Panc1 (cell line): ENCODE data around the gene ZNF12. TPM values are rescaled to one million over a fixed set of nuclear protein-coding genes. Genes with fewer than 3 reads are reported as not detected.

ENCODE experiments used
- ATAC-seq: fragments of 200-7000 bp; cut with Tn5 transposase; 2 replicates; pipeline ENCODE4 v1.9.1; 2020; ENCODE audit warnings: mild to moderate bottlenecking, moderate library complexity
- BruUV-seq: library from RNA; stranded (reverse); fragments of 400-500 nt; replicated peaks from 2 replicates; lab custom pipeline; 2021; lab: Mats Ljungman, UMichigan
- CTCF ChIA-PET: fragments of 300-600 bp; sonication (Branson Sonifier 250); formaldehyde crosslinking; loops from one replicate; lab custom pipeline; 2022; ENCODE audit warnings: antibody characterized with exemption; lab: Charles Lee
- POLR2A ChIA-PET: fragments of 300-600 bp; sonication (Branson Sonifier 250); formaldehyde crosslinking; loops from one replicate; lab custom pipeline; 2022; ENCODE audit warnings: antibody characterized with exemption; lab: Charles Lee
- DNase-seq: peaks from one replicate; pipeline ENCODE4 v3.0.0-alpha.2; 2010; ENCODE audit warnings: low read depth, low spot score
- H3K27ac ChIP-seq: 2 replicates; pipeline ENCODE4 v1.5.1; 2011; ENCODE audit warnings: mild to moderate bottlenecking, low read length, inconsistent platforms
- H3K27me3 ChIP-seq: fragments of 200-500 bp; sonication (Bioruptor generic); 2 replicates; pipeline ENCODE4 v1.6.0; 2014; ENCODE audit warnings: low read length, inconsistent platforms; ENCODE audit not compliant: control insufficient read depth, insufficient read depth
- H3K36me3 ChIP-seq: fragments of 200-500 bp; sonication (Bioruptor generic); 2 replicates; pipeline ENCODE4 v1.5.1; 2014; ENCODE audit warnings: inconsistent platforms, mild to moderate bottlenecking, low read length, moderate library complexity; ENCODE audit not compliant: control insufficient read depth, insufficient read depth
- H3K4me1 ChIP-seq: 2 replicates; pipeline ENCODE4 v1.5.1; 2011; ENCODE audit warnings: inconsistent platforms, mild to moderate bottlenecking, low read length, moderate library complexity; ENCODE audit not compliant: control insufficient read depth, insufficient read depth
- H3K4me3 ChIP-seq, 2 experiments: 2 replicates each; pipeline ENCODE4 v1.5.1; 2011 to 2012; ENCODE audit warnings: low read depth in 2 of 2, low read length in 2 of 2, mild to moderate bottlenecking in 2 of 2, inconsistent platforms in 1 of 2, moderate library complexity in 1 of 2
- H3K9me3 ChIP-seq: fragments of 200-500 bp; sonication (Bioruptor generic); 2 replicates; pipeline ENCODE4 v1.5.1; 2014; ENCODE audit warnings: low read depth, mild to moderate bottlenecking, inconsistent platforms, low read length, moderate library complexity; ENCODE audit not compliant: control insufficient read depth, insufficient read depth
- CTCF ChIP-seq: fragments of 450-650 bp; IDR thresholded peaks from 2 replicates; pipeline ENCODE4 v1.5.1; 2017; ENCODE audit warnings: mild to moderate bottlenecking
- POLR2AphosphoS5 ChIP-seq: IDR thresholded peaks from 2 replicates; pipeline ENCODE4 v1.6.1; 2012; ENCODE audit warnings: mild to moderate bottlenecking, low read depth, low read length, moderate library complexity
- SIN3A ChIP-seq: IDR thresholded peaks from 2 replicates; pipeline ENCODE4 v1.6.1; 2012; ENCODE audit warnings: low read depth, mild to moderate bottlenecking, low read length, moderate library complexity, borderline replicate concordance; ENCODE audit not compliant: insufficient read depth
- TCF7L2 ChIP-seq: IDR thresholded peaks from 2 replicates; pipeline ENCODE4 v1.6.1; 2011; ENCODE audit warnings: mild to moderate bottlenecking, low read depth, low read length, inconsistent platforms
- in situ Hi-C: cut with HindIII; loops from 2 replicates; pipeline ENCODE4 v1.10.0; 2016; ENCODE audit warnings: low sequenced_read_pairs, low pct_unique_long_range_greater_than_20kb
- intact Hi-C: fragments of 100-400 bp; cut with micrococcal nuclease; formaldehyde crosslinking; loops from one replicate; pipeline ENCODE4 v1.10.0; 2022; ENCODE audit not compliant: unreplicated experiment
- total RNA-seq: library from RNA; stranded (reverse); gene quantifications from one replicate; pipeline ENCODE4 v1.2.1, GENCODE V29; 2021; ENCODE audit not compliant: unreplicated experiment
- TF ChIP-seq, protein P1 (sequence below), 2 experiments: IDR thresholded peaks; 2 replicates each; pipeline ENCODE4 v1.6.1; 2011 to 2012; ENCODE audit warnings: low read depth in 2 of 2, control low read depth in 1 of 2, low read length in 1 of 2, mild to moderate bottlenecking in 1 of 2, moderate library complexity in 1 of 2; ENCODE audit not compliant: insufficient read depth in 1 of 2

The ZNF12 gene
- total RNA-seq, 1 experiment from 2014 or later: 37.3 TPM

DNA sequence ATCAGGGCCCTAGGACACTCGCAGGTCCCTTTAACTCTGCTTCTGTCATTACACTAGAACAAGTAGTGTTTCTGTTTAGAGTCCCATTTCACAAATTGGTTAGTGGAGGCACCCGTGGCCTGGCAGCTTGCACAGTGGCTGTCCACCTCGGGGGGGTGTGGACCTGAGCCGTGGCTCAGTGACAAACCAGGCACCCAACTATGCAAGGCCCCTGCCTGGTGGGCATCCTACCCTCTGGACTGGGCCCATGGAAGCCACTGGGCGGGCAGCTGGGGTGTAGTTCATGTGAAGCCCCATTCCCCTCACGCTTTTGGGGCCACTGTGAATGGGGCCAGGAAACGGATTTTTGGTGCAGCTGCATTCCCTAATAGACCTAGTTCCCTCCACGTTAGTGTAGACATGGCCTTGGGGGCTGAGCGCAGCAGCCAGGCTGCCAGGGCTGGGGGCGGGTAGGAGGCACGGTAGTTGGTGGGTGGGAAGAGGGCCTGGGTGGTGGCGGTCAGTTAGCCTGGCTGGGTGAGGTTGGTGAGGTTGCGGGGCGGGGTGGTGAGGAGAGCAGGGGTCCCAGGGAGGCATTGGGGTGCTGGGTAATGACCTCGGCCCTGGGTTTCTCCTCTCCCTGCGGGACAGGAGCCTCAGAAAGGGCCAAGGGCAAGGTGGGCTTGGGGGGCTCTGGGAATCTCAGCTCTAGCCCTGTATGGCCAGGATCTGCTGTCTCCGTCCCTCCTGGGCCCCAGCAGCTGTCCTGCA, 50.9 kb downstream of the ZNF12 start:
- Histone ChIP-seq H3K27ac (no peak overlapping the region), H3K4me3 (no peak overlapping the region), H3K27me3 (no peaks in the 10 kb centered on the region), H3K4me1 (peaks cover 11% of the 10 kb centered on the region), H3K36me3 (no peaks in the 10 kb centered on the region; the same call in 1 of the 2 replicates), H3K9me3 (no peaks in the 10 kb centered on the region)
- DNase-seq (no peak), ATAC-seq (no peak)
- ChIA-PET POLR2A (no interaction called here), CTCF (no interaction called here)
- intact Hi-C loops: no loop called here
- TF ChIP-seq CTCF: no peak
- no peak for TF ChIP-seq TCF7L2
- TF ChIP-seq, protein P1, sequence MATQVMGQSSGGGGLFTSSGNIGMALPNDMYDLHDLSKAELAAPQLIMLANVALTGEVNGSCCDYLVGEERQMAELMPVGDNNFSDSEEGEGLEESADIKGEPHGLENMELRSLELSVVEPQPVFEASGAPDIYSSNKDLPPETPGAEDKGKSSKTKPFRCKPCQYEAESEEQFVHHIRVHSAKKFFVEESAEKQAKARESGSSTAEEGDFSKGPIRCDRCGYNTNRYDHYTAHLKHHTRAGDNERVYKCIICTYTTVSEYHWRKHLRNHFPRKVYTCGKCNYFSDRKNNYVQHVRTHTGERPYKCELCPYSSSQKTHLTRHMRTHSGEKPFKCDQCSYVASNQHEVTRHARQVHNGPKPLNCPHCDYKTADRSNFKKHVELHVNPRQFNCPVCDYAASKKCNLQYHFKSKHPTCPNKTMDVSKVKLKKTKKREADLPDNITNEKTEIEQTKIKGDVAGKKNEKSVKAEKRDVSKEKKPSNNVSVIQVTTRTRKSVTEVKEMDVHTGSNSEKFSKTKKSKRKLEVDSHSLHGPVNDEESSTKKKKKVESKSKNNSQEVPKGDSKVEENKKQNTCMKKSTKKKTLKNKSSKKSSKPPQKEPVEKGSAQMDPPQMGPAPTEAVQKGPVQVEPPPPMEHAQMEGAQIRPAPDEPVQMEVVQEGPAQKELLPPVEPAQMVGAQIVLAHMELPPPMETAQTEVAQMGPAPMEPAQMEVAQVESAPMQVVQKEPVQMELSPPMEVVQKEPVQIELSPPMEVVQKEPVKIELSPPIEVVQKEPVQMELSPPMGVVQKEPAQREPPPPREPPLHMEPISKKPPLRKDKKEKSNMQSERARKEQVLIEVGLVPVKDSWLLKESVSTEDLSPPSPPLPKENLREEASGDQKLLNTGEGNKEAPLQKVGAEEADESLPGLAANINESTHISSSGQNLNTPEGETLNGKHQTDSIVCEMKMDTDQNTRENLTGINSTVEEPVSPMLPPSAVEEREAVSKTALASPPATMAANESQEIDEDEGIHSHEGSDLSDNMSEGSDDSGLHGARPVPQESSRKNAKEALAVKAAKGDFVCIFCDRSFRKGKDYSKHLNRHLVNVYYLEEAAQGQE (IDR thresholded peaks at IDR 0.05; ENCODE audit: insufficient read depth in 1 of 2, low read depth in 2 of 2, low read length in 1 of 2): no peak
- TF ChIP-seq SIN3A: no peak
- BruUV-seq: TSS peak; percentile 83
- in situ Hi-C loops: no loop called here

GRCh38 chr7:6654842-6655610, 51.7 kb downstream of the ZNF12 start:
- no peaks in the 10 kb centered on the region for H3K9me3 ChIP-seq
- no peaks in the 10 kb centered on the region for H3K27me3 ChIP-seq
- no peak overlapping the region for H3K4me3 ChIP-seq
- H3K4me1 ChIP-seq: peaks cover 11% of the 10 kb centered on the region
- no TSS peak for BruUV-seq
- H3K27ac ChIP-seq: no peak overlapping the region
- ChIA-PET POLR2A (no interaction called here), CTCF (no interaction called here)
- no peak for ATAC-seq
- no peaks in the 10 kb centered on the region; the same call in 1 of the 2 replicates for H3K36me3 ChIP-seq
- in situ Hi-C loops: no loop called here
- intact Hi-C loops: no loop called here
- no peak for DNase-seq
- TF ChIP-seq CTCF: no peak
- TF ChIP-seq POLR2AphosphoS5: no peak
- no peak for TF ChIP-seq TCF7L2
- TF ChIP-seq SIN3A: no peak
- TF ChIP-seq, protein P1 (IDR thresholded peaks at IDR 0.05; ENCODE audit: insufficient read depth in 1 of 2, low read depth in 2 of 2, low read length in 1 of 2): no peak
